ENCODE data around the gene ENOSF1. TPM values are rescaled to one million over a fixed set of nuclear protein-coding genes. Genes with fewer than 3 reads are reported as not detected.

The ENOSF1 gene
- total RNA-seq, 1 experiment from 2014 or later = 44.6 TPM

GRCh38 chr18:649341-649740 is 63.1 kb downstream of the ENOSF1 start:
- H3K27ac Mint-ChIP-seq = no peak overlapping the region
- peaks cover 2% of the 10 kb centered on the region; the same call in 1 of the 2 replicates for H3K36me3 Mint-ChIP-seq
- H3K27me3 Mint-ChIP-seq (ENCODE audit: low read depth) = no peaks in the 10 kb centered on the region
- peaks cover 20% of the 10 kb centered on the region for H3K4me1 Mint-ChIP-seq
- H3K9me3 Mint-ChIP-seq = 0 out of 2 replicates have a peak, but pooled peaks cover 5% of the 10 kb centered on the region
- ChIA-PET CTCF (interaction anchor here (1.3 kb wide), 1 partner anchor 14 kb away, joined by 3 read pairs; no protein-coding TSS in a partner anchor), POLR2A (interaction anchor here (1.5 kb wide), 1 partner anchor 8 kb away, joined by 3 read pairs; the partner anchor contains the start of gene TYMS)
- no peak for TF ChIP-seq ZBTB21 (CRISPR knock-in tag; IDR thresholded peaks at IDR 0.05; ENCODE audit: borderline replicate concordance)
- ATAC-seq = no peak
- no peak overlapping the region for H3K4me3 Mint-ChIP-seq
- no peak for DNase-seq (ENCODE audit: low spot score)

- Mint-ChIP-seq H3K9me3 (0 out of 2 replicates have a peak, but pooled peaks cover 6% of the 10 kb centered on the region), H3K27me3 (ENCODE audit: low read depth) (no peaks in the 10 kb centered on the region), H3K36me3 (peaks cover 2% of the 10 kb centered on the region; the same call in 1 of the 2 replicates), H3K4me1 (peaks cover 18% of the 10 kb centered on the region), H3K27ac (no peak overlapping the region), H3K4me3 (no peak overlapping the region)
- CTCF ChIA-PET = no interaction called here
- no peak for TF ChIP-seq ZNF121 (CRISPR knock-in tag; IDR thresholded peaks at IDR 0.05)
- TF ChIP-seq NFE2L1 (CRISPR knock-in tag; IDR thresholded peaks at IDR 0.05) = no peak
- TF ChIP-seq TEAD4 (CRISPR knock-in tag; IDR thresholded peaks at IDR 0.05) = no peak
- TF ChIP-seq CREB1 (CRISPR knock-in tag; IDR thresholded peaks at IDR 0.05) = no peak
- no peak for TF ChIP-seq TCF7 (CRISPR knock-in tag; IDR thresholded peaks at IDR 0.05; ENCODE audit: low read depth)
- no peak for TF ChIP-seq ATF1 (CRISPR knock-in tag; IDR thresholded peaks at IDR 0.05)
- TF ChIP-seq, protein P1, sequence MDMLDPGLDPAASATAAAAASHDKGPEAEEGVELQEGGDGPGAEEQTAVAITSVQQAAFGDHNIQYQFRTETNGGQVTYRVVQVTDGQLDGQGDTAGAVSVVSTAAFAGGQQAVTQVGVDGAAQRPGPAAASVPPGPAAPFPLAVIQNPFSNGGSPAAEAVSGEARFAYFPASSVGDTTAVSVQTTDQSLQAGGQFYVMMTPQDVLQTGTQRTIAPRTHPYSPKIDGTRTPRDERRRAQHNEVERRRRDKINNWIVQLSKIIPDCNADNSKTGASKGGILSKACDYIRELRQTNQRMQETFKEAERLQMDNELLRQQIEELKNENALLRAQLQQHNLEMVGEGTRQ (CRISPR knock-in tag; IDR thresholded peaks at IDR 0.05) = no peak
- TF ChIP-seq RELA (CRISPR knock-in tag; IDR thresholded peaks at IDR 0.05; ENCODE audit: borderline replicate concordance) = no peak
- TF ChIP-seq ZBTB21 (CRISPR knock-in tag; IDR thresholded peaks at IDR 0.05; ENCODE audit: borderline replicate concordance) = no peak
- no peak for TF ChIP-seq FOXK1 (CRISPR knock-in tag; IDR thresholded peaks at IDR 0.05)
- POLR2A ChIA-PET = interaction anchor here (0.6 kb wide), 1 partner anchor 140 kb away, joined by 6 read pairs; no protein-coding TSS in a partner anchor
- no peak for DNase-seq (ENCODE audit: low spot score)
- ATAC-seq = no peak
Measured at GRCh38 chr18:647304-647703, 65.1 kb downstream of the ENOSF1 start.

GRCh38 chr18:644395-645004 is 67.9 kb downstream of the ENOSF1 start:
- DNase-seq (ENCODE audit: low spot score) (no peak), ATAC-seq (no peak)
- ChIA-PET CTCF (interaction anchor here (0.6 to 3.6 kb wide), 3 partner anchors 8 to 41 kb away, joined by 5 to 14 read pairs (median 5); no protein-coding TSS in a partner anchor), POLR2A (no interaction called here)
- no peak for TF ChIP-seq KAT7 (CRISPR knock-in tag; IDR thresholded peaks at IDR 0.05; ENCODE audit: borderline replicate concordance)
- no peak for TF ChIP-seq MXD4 (CRISPR knock-in tag; IDR thresholded peaks at IDR 0.05; ENCODE audit: borderline replicate concordance)
- TF ChIP-seq PRDM15 (CRISPR knock-in tag; IDR thresholded peaks at IDR 0.05) = no peak
- no peak for TF ChIP-seq OVOL2 (CRISPR knock-in tag; IDR thresholded peaks at IDR 0.05; ENCODE audit: borderline replicate concordance)
- no peak for TF ChIP-seq NR3C1 (CRISPR knock-in tag; conservative IDR thresholded peaks at IDR 0.05; ENCODE audit: low read depth)
- TF ChIP-seq IRF2 (CRISPR knock-in tag; IDR thresholded peaks at IDR 0.05; ENCODE audit: borderline replicate concordance, low read depth) = no peak
- H3K4me1 Mint-ChIP-seq = peaks cover 14% of the 10 kb centered on the region
- H3K9me3 Mint-ChIP-seq = 0 out of 2 replicates have a peak, but pooled peaks cover 6% of the 10 kb centered on the region
- no peak overlapping the region for H3K27ac Mint-ChIP-seq
- H3K27me3 Mint-ChIP-seq (ENCODE audit: low read depth) = no peaks in the 10 kb centered on the region
- H3K4me3 Mint-ChIP-seq = no peak overlapping the region
- no peaks in the 10 kb centered on the region for H3K36me3 Mint-ChIP-seq

All from WTC11 (cell line).